RWPE1 (cell line): Measurements from ENCODE around the gene UBL7.

Source experiments
- CTCF ChIA-PET: fragments of 350-600 bp; sonication (Branson Sonifier 250); formaldehyde crosslinking; extraction: SDS; loops from one replicate; lab custom pipeline; 2021; lab: Yijun Ruan, JAX
- POLR2A ChIA-PET: fragments of 400-600 bp; formaldehyde crosslinking; extraction: SDS; loops from one replicate; lab custom pipeline; 2020; ENCODE audit warnings: antibody characterized with exemption; ENCODE audit not compliant: low non-redundant PET; lab: Yijun Ruan, JAX
- DNase-seq: peaks from one replicate; pipeline ENCODE4 v3.0.0; 2012; ENCODE audit warnings: low spot score
- H3K27ac ChIP-seq: fragments of 450-650 bp; 2 replicates; pipeline ENCODE4 v1.5.1; 2017
- CTCF ChIP-seq: fragments of 450-650 bp; conservative IDR thresholded peaks from 2 replicates; pipeline ENCODE4 v1.5.1; 2017; ENCODE audit warnings: low read depth, mild to moderate bottlenecking

Gene UBL7

GRCh38 chr15:74442063-74442462, 18.9 kb downstream of the UBL7 start:
- no peak overlapping the region for H3K27ac ChIP-seq
- CTCF ChIA-PET, result interaction anchor here (0.6 to 4.8 kb wide), 2 partner anchors 60 to 101 kb away, joined by 5 to 20 read pairs; no protein-coding TSS in a partner anchor

GRCh38 chr15:74441248-74441941, 19.6 kb downstream of the UBL7 start:
- CTCF ChIA-PET, result interaction anchor here (0.6 to 4.8 kb wide), 3 partner anchors 59 to 102 kb away, joined by 3 to 20 read pairs (median 5); no protein-coding TSS in a partner anchor
- POLR2A ChIA-PET, result no interaction called here
- no peak for DNase-seq
- TF ChIP-seq CTCF, result no peak
- no peak overlapping the region for H3K27ac ChIP-seq

More at GRCh38 chr15:74442063-74442462, 18.9 kb downstream of the UBL7 start:
- no peak for DNase-seq
- TF ChIP-seq CTCF, result no peak
- POLR2A ChIA-PET, result no interaction called here

- DNase-seq, result peak; percentile 78
- CTCF ChIA-PET, result interaction anchor here (0.5 to 2.9 kb wide), 20 partner anchors 10 to 842 kb away, joined by 3 to 29 read pairs (median 4); partner anchors contain the start of gene UBL7
- peak; percentile 98 for TF ChIP-seq CTCF
- H3K27ac ChIP-seq, result no peak overlapping the region
- POLR2A ChIA-PET, result no interaction called here
Measured at GRCh38 chr15:74438721-74439316, 22.1 kb downstream of the UBL7 start.

GRCh38 chr15:74438206-74438605, 22.8 kb downstream of the UBL7 start:
- CTCF ChIA-PET, result interaction anchor here (0.5 to 2.9 kb wide), 10 partner anchors 23 to 379 kb away, joined by 3 to 29 read pairs (median 4); partner anchors contain the start of gene UBL7
- no peak for TF ChIP-seq CTCF
- no peak overlapping the region for H3K27ac ChIP-seq
- POLR2A ChIA-PET, result no interaction called here
- DNase-seq, result no peak

- CTCF ChIA-PET, result interaction anchor here (0.6 to 1.9 kb wide), 3 partner anchors 9 to 840 kb away, joined by 3 to 10 read pairs (median 3); no protein-coding TSS in a partner anchor
- POLR2A ChIA-PET, result no interaction called here
- no peak for TF ChIP-seq CTCF
- peak overlapping the region; percentile 44 for H3K27ac ChIP-seq
- no peak for DNase-seq
Measured at GRCh38 chr15:74434263-74435136, 26.5 kb downstream of the UBL7 start.
